Thyroid gland (tissue), 4 donors: ENCODE data around the gene EFCAB12. TPM values are rescaled to one million over a fixed set of nuclear protein-coding genes. Genes with fewer than 3 reads are reported as not detected.

Experiments used
- DNase-seq, 2 donors: peaks; one replicate each; pipeline ENCODE4 v3.0.0-alpha.2; 2019
- H3K27ac ChIP-seq, 3 donors: fragments of 200-600 bp; sonication (generic); 1 replicate in 2 of 3; 2 replicates in 1 of 3; pipeline ENCODE4 v1.5.1; 2016 to 2019; ENCODE audit warnings: mild to moderate bottlenecking in 1 of 3, moderate library complexity in 1 of 3
- H3K27me3 ChIP-seq: fragments of 200-600 bp; sonication (generic); one replicate; pipeline ENCODE4 v1.5.1; 2019
- H3K36me3 ChIP-seq, 2 donors: fragments of 200-600 bp; sonication (generic); one replicate each; pipeline ENCODE4 v1.5.1; 2016 to 2019
- H3K4me1 ChIP-seq, 2 donors: fragments of 200-600 bp; sonication (generic); one replicate each; pipeline ENCODE4 v1.5.1; 2017 to 2019
- H3K4me3 ChIP-seq, 3 donors: fragments of 200-600 bp; sonication (generic); replicated peaks in 1 of 3; 1 replicate in 2 of 3; 2 replicates in 1 of 3; pipeline ENCODE4 v1.5.1; 2016; ENCODE audit warnings: mild to moderate bottlenecking in 1 of 3
- H3K9me3 ChIP-seq: fragments of 200-600 bp; sonication (generic); one replicate; pipeline ENCODE4 v1.5.1; 2017
- POLR2A ChIP-seq, 2 donors: fragments of 450-650 bp; IDR thresholded peaks; one replicate each; pipeline ENCODE4 v1.6.1; 2017; ENCODE audit warnings: antibody characterized with exemption in 2 of 2, mild to moderate bottlenecking in 2 of 2, moderate library complexity in 1 of 2
- WGBS, 2 donors: methylation state at CpG; one replicate each; pipeline ENCODE4 v1.1.5; 2017; 5-methylcytosine and 5-hydroxymethylcytosine counted together
- intact Hi-C: fragments of 100-400 bp; cut with DNase I; formaldehyde crosslinking; loops from one replicate; pipeline ENCODE4 v1.15.1; 2023
- total RNA-seq, 4 donors: library from RNA; depleted of rRNA; stranded (reverse); fragments of >200 nt; gene quantifications; one replicate each; pipeline ENCODE4 v1.2.3, GENCODE V29; 2016
- TF ChIP-seq, protein P1 (sequence below), 6 experiments: fragments of 200-600 bp in 3 of 6; fragments of 450-650 bp in 3 of 6; sonication (generic) in 3 of 6; IDR thresholded peaks; one replicate each; pipeline ENCODE4 v1.5.1; 2016 to 2019; ENCODE audit warnings: antibody characterized with exemption in 6 of 6, mild to moderate bottlenecking in 2 of 6, inconsistent platforms in 1 of 6, moderate library complexity in 1 of 6

EFCAB12 gene
- total RNA-seq, 4 donors from 2014 or later, result 0.67 to 1.2 (median 0.74) TPM

DNA sequence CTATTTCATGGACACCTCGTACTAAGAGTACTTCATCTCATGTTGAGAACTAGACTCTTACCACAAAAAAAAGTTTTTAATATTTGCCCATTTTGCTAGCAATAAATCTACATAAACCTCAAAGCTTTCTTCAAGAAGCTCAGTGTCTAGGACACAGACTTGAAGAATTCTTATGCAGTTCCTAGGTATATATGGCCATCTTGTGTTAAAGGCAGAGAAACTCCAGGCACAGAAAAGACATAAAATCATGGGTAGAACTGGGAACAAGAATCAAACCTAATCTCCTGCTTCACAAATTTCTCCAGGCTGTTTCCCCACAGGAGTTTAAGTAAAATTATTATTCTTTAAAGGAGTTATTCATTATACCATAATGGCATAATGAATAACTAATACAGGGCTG lies 6.9 kb upstream of the EFCAB12 start:
- H3K4me3 ChIP-seq, result no peak overlapping the region
- no peak for DNase-seq
- no peaks in the 10 kb centered on the region for H3K27me3 ChIP-seq
- no peak for TF ChIP-seq POLR2A (IDR thresholded peaks at IDR 0.05)
- TF ChIP-seq, protein P1, sequence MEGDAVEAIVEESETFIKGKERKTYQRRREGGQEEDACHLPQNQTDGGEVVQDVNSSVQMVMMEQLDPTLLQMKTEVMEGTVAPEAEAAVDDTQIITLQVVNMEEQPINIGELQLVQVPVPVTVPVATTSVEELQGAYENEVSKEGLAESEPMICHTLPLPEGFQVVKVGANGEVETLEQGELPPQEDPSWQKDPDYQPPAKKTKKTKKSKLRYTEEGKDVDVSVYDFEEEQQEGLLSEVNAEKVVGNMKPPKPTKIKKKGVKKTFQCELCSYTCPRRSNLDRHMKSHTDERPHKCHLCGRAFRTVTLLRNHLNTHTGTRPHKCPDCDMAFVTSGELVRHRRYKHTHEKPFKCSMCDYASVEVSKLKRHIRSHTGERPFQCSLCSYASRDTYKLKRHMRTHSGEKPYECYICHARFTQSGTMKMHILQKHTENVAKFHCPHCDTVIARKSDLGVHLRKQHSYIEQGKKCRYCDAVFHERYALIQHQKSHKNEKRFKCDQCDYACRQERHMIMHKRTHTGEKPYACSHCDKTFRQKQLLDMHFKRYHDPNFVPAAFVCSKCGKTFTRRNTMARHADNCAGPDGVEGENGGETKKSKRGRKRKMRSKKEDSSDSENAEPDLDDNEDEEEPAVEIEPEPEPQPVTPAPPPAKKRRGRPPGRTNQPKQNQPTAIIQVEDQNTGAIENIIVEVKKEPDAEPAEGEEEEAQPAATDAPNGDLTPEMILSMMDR (IDR thresholded peaks at IDR 0.05), result no peak
- 92 to 93% methylated on average over 1 of the region's 1 CpG for WGBS, 2 donors
- H3K27ac ChIP-seq, result no peak overlapping the region
- peaks cover 0 to 21% of the 10 kb centered on the region in 2 donors for H3K4me1 ChIP-seq
- intact Hi-C loops, result no loop called here
- H3K36me3 ChIP-seq, result peaks cover 28 to 46% of the 10 kb centered on the region in 2 donors
- H3K9me3 ChIP-seq, result no peaks in the 10 kb centered on the region

DNA sequence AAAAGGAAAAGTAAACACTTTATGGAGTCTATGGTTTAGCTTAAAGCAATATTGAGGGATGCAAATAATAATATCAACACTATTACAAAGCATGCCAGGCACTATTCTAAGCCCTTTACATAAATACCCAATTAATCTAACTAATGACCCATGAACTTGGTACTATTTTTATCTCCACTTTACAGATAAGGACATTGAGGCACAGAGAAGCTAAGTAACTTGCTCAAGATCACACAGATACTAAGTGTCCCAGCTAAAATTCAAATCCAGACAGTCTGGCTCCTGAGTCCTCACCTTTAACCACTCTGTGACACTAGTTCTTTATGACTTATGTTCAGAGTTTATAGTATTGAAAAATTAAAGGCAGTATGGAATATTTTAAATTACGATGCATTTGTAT lies 5.7 kb upstream of the EFCAB12 start:
- Histone ChIP-seq H3K4me3 (no peak overlapping the region), H3K4me1 (peaks cover 0 to 21% of the 10 kb centered on the region in 2 donors), H3K36me3 (peaks cover 28 to 50% of the 10 kb centered on the region in 2 donors), H3K27ac (no peak overlapping the region), H3K9me3 (no peaks in the 10 kb centered on the region), H3K27me3 (no peaks in the 10 kb centered on the region)
- no peak for DNase-seq
- TF ChIP-seq POLR2A (IDR thresholded peaks at IDR 0.05), result no peak
- TF ChIP-seq, protein P1 (IDR thresholded peaks at IDR 0.05), result no peak
- WGBS, 2 donors, result 99% methylated on average over 1 of the region's 1 CpG
- intact Hi-C loops, result no loop called here

DNA sequence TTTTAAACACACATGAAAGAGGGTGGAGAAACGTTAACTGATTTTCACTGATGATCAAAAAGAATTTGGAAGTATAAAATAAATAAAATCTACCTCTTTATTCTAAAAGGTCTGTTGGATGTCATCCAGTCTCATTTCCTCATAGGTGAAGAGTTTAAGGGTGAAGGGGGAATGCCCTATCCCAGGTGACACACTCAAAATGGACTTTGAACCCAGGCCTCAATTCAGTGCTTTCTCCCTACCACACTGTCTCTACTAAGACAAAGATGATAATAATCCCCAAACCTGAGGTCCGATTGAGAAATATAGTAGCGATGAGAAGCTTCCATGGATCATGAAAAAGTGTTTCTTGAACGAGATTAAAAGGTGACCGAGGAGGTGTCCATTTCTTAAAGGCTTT lies 5.1 kb upstream of the EFCAB12 start:
- 93 to 96% methylated on average over 5 of the region's 5 CpGs for WGBS, 2 donors
- Histone ChIP-seq H3K4me3 (no peak overlapping the region), H3K27me3 (no peaks in the 10 kb centered on the region), H3K4me1 (peaks cover 4 to 20% of the 10 kb centered on the region in 2 donors), H3K36me3 (peaks cover 28 to 50% of the 10 kb centered on the region in 2 donors), H3K27ac (no peak overlapping the region), H3K9me3 (no peaks in the 10 kb centered on the region)
- no peak for DNase-seq
- TF ChIP-seq, protein P1 (IDR thresholded peaks at IDR 0.05), result no peak
- TF ChIP-seq POLR2A (IDR thresholded peaks at IDR 0.05), result no peak
- intact Hi-C loops, result no loop called here

DNA sequence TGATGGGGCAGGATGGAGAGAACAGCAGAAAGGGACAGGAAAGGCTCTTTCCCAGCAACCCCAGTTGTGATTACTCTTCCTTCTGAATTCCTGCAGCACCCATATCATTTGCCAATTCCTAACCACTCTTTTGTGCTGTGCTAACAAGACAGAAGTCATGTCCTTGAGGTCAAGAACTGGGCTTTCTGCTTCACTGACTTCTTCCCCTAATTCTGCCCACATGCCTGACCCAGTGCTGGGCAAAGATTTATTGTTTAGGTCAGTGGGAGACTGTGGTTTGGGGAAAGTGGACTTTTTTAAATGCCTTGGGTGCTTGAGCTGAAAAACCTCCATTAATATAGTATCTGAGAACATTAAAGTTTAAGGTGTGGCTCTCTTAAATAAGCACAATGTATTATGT lies 4.2 kb upstream of the EFCAB12 start:
- no peak for DNase-seq
- intact Hi-C loops, result no loop called here
- H3K4me1 ChIP-seq, result peaks cover 4 to 21% of the 10 kb centered on the region in 2 donors
- TF ChIP-seq, protein P1 (IDR thresholded peaks at IDR 0.05), result no peak
- no peak for TF ChIP-seq POLR2A (IDR thresholded peaks at IDR 0.05)
- no peak overlapping the region for H3K4me3 ChIP-seq
- H3K27me3 ChIP-seq, result no peaks in the 10 kb centered on the region
- no peaks in the 10 kb centered on the region for H3K9me3 ChIP-seq
- peaks cover 28 to 49% of the 10 kb centered on the region in 2 donors for H3K36me3 ChIP-seq
- no peak overlapping the region for H3K27ac ChIP-seq

DNA sequence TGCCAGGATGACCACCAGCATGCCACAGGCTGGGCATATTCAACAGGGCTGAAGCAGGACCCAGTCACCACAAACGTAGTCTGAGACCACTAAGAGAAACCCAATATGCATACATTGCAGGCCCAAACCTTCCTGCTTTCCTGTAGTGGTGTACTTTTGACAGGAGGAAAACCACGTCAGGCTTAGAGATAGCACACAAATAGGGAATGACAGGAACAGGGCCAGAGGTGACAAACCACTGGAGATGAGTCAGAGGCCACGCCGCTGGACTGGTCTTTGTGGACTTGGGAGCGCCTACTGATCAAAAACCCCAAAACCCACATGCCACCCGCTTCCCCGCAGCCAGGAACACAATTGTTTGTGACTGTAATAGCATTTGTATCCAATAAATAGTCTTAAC lies 3.6 kb upstream of the EFCAB12 start:
- TF ChIP-seq POLR2A (IDR thresholded peaks at IDR 0.05), result no peak
- TF ChIP-seq, protein P1 (IDR thresholded peaks at IDR 0.05), result no peak
- no peak overlapping the region for H3K4me3 ChIP-seq
- no peak for DNase-seq
- H3K4me1 ChIP-seq, result peaks cover 4 to 20% of the 10 kb centered on the region in 2 donors
- peaks cover 28 to 46% of the 10 kb centered on the region in 2 donors for H3K36me3 ChIP-seq
- H3K9me3 ChIP-seq, result no peaks in the 10 kb centered on the region
- intact Hi-C loops, result no loop called here
- WGBS, 2 donors, result 87 to 97% methylated on average over 7 of the region's 7 CpGs
- no peaks in the 10 kb centered on the region for H3K27me3 ChIP-seq
- no peak overlapping the region for H3K27ac ChIP-seq
